ENCODE results near the gene SMIM14.
"Not testable (repeated sequence)": the region's sequence is repeated elsewhere in the genome, so short reads cannot be mapped to it uniquely, and the experiment has no call there.

Gene SMIM14

DNA sequence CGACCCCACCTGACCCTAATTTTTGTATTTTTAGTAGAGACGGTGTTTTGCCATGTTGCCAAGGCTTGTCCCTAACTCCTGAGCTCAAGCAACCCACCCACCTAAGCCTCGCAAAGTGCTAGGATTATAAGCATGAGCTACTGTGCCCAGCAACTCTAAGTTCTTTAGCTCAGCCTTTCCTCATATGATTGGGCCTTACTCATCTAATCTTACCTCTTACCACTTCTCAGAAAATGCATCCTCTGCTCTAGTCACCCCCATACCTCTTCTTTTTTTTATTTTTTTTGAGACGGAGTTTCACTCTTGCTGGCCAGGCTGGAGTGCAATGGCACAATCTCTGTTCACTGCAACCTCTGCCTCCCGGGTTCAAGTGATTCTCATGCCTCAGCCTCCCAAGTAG lies 75.9 kb downstream of the SMIM14 start:
- Histone ChIP-seq H3K9me3 (ENCODE audit: control insufficient read depth, low read length) (peaks cover 13% of the 10 kb centered on the region), H3K4me1 (ENCODE audit: control insufficient read depth, insufficient read depth, low read length, poor library complexity, severe bottlenecking) (peaks cover 3% of the 10 kb centered on the region), H3K4me3 (ENCODE audit: extremely low read depth, insufficient read depth, low read length, poor library complexity, severe bottlenecking) (no peak overlapping the region), H3K27ac (ENCODE audit: low read depth, low read length, severe bottlenecking) (no peak overlapping the region), H3K36me3 (ENCODE audit: control insufficient read depth, insufficient read depth, low read length) (peaks cover 14% of the 10 kb centered on the region)
- 93 to 97% methylated on average over 5 of the region's 5 CpGs for WGBS, 2 experiments (ENCODE audit: insufficient coverage in 2 of 2)

GRCh38 chr4:39559626-39560025 lies 79.0 kb downstream of the SMIM14 start:
- Histone ChIP-seq H3K4me3 (ENCODE audit: extremely low read depth, insufficient read depth, low read length, poor library complexity, severe bottlenecking) (no peak overlapping the region), H3K4me1 (ENCODE audit: control insufficient read depth, insufficient read depth, low read length, poor library complexity, severe bottlenecking) (peaks cover 3% of the 10 kb centered on the region), H3K36me3 (ENCODE audit: control insufficient read depth, insufficient read depth, low read length) (peaks cover 8% of the 10 kb centered on the region), H3K9me3 (ENCODE audit: control insufficient read depth, low read length) (no peaks in the 10 kb centered on the region), H3K27ac (ENCODE audit: low read depth, low read length, severe bottlenecking) (no peak overlapping the region)
- 93 to 96% methylated on average over 3 of the region's 9 CpGs for WGBS, 2 experiments (ENCODE audit: insufficient coverage in 2 of 2)

GRCh38 chr4:39555472-39555871 lies 83.2 kb downstream of the SMIM14 start:
- 80 to 97% methylated on average over 1 to 3 of the region's 3 CpGs for WGBS, 2 experiments (ENCODE audit: insufficient coverage in 2 of 2)
- Histone ChIP-seq H3K36me3 (ENCODE audit: control insufficient read depth, insufficient read depth, low read length) (peaks cover 8% of the 10 kb centered on the region), H3K9me3 (ENCODE audit: control insufficient read depth, low read length) (no peaks in the 10 kb centered on the region), H3K4me3 (ENCODE audit: extremely low read depth, insufficient read depth, low read length, poor library complexity, severe bottlenecking) (no peak overlapping the region), H3K4me1 (ENCODE audit: control insufficient read depth, insufficient read depth, low read length, poor library complexity, severe bottlenecking) (peaks cover 3% of the 10 kb centered on the region), H3K27ac (ENCODE audit: low read depth, low read length, severe bottlenecking) (no peak overlapping the region)

DNA sequence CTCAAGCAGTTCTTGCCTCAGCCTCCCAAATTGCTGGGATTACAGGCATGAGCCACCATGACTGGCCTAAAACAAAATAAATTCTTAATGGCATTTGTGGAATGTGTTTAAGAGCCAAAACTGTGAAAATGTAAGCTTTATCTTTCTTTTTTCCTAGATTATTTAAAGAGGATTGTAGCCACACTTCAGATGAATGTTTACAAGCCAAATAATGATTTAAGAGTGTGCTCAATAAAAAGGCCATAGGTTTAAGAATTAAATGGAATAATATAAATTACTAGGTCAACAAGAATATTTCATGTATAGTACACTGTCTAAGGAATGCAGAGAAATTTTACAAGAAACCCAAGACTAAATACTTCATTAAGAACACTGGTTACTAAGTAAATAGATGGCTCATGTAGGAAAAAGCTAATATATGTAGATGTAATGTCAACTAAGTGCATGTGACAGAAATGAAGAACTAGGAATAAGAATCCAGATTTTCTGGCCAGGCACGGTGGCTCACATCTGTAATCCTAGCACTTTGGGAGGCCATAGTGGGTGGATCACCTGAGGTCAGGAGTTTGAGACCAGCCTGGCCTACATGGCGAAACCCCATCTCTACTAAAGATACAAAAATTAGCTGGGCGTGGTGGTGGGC lies 90.1 kb downstream of the SMIM14 start:
- Histone ChIP-seq H3K9me3 (ENCODE audit: control insufficient read depth, low read length) (no peaks in the 10 kb centered on the region), H3K4me1 (ENCODE audit: control insufficient read depth, insufficient read depth, low read length, poor library complexity, severe bottlenecking) (no peaks in the 10 kb centered on the region), H3K4me3 (ENCODE audit: extremely low read depth, insufficient read depth, low read length, poor library complexity, severe bottlenecking) (no peak overlapping the region), H3K27ac (ENCODE audit: low read depth, low read length, severe bottlenecking) (no peak overlapping the region), H3K36me3 (ENCODE audit: control insufficient read depth, insufficient read depth, low read length) (peaks cover 7% of the 10 kb centered on the region)
- WGBS, 2 experiments (ENCODE audit: insufficient coverage in 2 of 2): 100% methylated on average over 1 to 3 of the region's 3 CpGs

DNA sequence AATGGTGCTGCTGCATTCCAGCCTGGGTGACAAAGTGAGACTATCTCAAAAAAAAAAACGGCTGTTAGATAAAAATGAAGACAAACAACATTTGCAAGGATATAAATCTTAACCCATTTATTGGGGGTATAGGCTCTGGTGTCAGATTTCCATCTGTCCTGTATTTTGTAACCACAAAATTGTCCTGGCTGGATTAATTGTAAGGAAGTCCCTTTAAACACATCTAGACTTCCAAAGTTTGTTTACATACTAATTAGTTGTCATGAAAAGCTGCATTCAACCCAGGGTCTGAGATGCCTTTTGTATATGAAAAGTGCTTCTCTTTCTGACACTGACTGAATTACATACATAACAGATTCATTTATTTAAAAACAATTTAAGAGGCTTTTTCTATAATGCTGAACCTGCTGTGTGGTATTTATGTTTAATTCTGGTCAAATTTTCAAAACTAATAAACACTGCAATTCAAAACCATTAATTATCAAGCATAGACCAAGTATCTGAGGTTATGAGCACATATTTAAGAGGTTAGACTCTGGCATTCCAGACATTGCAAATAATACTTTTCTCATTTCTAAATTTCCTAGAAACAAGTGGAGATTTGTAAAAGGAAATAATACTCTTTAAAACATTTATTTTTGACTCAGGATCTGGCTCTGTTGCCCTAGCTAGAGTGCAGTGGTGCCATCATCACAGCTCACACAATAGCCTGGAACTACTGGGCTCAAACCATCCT lies 93.9 kb downstream of the SMIM14 start:
- Histone ChIP-seq H3K4me3 (ENCODE audit: extremely low read depth, insufficient read depth, low read length, poor library complexity, severe bottlenecking) (no peak overlapping the region), H3K9me3 (ENCODE audit: control insufficient read depth, low read length) (no peaks in the 10 kb centered on the region), H3K4me1 (ENCODE audit: control insufficient read depth, insufficient read depth, low read length, poor library complexity, severe bottlenecking) (no peaks in the 10 kb centered on the region), H3K36me3 (ENCODE audit: control insufficient read depth, insufficient read depth, low read length) (peaks cover 4% of the 10 kb centered on the region), H3K27ac (ENCODE audit: low read depth, low read length, severe bottlenecking) (no peak overlapping the region)
- 100% methylated on average over 1 of the region's 1 CpG; no CpG with 5 or more reads in 1 of the 2 experiments for WGBS, 2 experiments (ENCODE audit: insufficient coverage in 2 of 2)

DNA sequence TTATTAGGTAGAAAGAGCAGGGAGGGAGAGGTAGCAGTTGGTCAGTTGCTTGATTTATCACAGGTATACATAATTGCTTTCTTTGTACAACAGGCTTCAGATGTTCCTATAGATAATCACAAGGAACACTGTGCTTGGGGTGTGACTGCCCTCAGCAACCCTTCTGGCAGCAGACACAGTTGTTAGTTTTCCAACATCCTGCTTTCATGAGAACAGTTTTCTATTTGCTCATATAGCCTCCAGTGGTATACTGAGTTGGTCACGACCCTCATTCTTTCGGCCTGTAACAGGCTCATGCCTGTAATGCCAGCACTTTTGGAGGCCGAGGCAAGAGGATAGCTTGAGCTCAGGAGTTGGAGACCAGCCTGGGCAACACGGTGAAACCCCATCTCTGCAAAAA lies 94.6 kb downstream of the SMIM14 start:
- H3K27ac ChIP-seq (ENCODE audit: low read depth, low read length, severe bottlenecking); H3K4me3 ChIP-seq (ENCODE audit: extremely low read depth, insufficient read depth, low read length, poor library complexity, severe bottlenecking); H3K4me1 ChIP-seq (ENCODE audit: control insufficient read depth, insufficient read depth, low read length, poor library complexity, severe bottlenecking); H3K9me3 ChIP-seq (ENCODE audit: control insufficient read depth, low read length); H3K36me3 ChIP-seq (ENCODE audit: control insufficient read depth, insufficient read depth, low read length): not testable (repeated sequence)
- WGBS, 2 experiments (ENCODE audit: insufficient coverage in 2 of 2): 83 to 96% methylated on average over 1 to 4 of the region's 4 CpGs

- WGBS, 2 experiments (ENCODE audit: insufficient coverage in 2 of 2): 90 to 93% methylated on average over 3 of the region's 5 CpGs
- H3K4me1 ChIP-seq (ENCODE audit: control insufficient read depth, insufficient read depth, low read length, poor library complexity, severe bottlenecking): no peaks in the 10 kb centered on the region
- peaks cover 9% of the 10 kb centered on the region for H3K36me3 ChIP-seq (ENCODE audit: control insufficient read depth, insufficient read depth, low read length)
- H3K27ac ChIP-seq (ENCODE audit: low read depth, low read length, severe bottlenecking): no peak overlapping the region
- no peak overlapping the region for H3K4me3 ChIP-seq (ENCODE audit: extremely low read depth, insufficient read depth, low read length, poor library complexity, severe bottlenecking)
- no peaks in the 10 kb centered on the region for H3K9me3 ChIP-seq (ENCODE audit: control insufficient read depth, low read length)
Observed at GRCh38 chr4:39543034-39543433, 95.6 kb downstream of the SMIM14 start.

DNA sequence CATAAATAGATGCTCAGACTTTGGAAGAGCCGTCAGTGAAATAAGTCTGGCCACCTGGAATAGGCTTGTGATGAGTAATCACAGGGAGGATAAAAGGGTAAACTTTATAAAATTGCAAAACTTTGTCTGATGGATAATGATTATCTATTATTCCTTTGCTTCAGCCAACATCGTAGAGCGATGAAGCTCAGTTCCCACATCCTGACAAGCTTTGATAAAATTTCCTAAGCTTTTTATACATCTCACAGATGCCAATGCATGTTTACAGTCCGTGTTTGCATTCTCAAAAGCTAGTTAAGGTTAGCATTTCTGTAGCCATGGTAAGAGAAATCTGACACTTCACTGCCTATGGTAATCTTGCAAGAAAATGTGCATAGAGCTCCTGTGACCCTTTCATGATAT lies 96.1 kb downstream of the SMIM14 start:
- WGBS, 2 experiments (ENCODE audit: insufficient coverage in 2 of 2): 85 to 100% methylated on average over 1 to 2 of the region's 4 CpGs
- H3K27ac ChIP-seq (ENCODE audit: low read depth, low read length, severe bottlenecking): no peak overlapping the region

GRCh38 chr4:39541987-39542610 lies 96.6 kb downstream of the SMIM14 start:
- Histone ChIP-seq H3K9me3 (ENCODE audit: control insufficient read depth, low read length) (no peaks in the 10 kb centered on the region), H3K27ac (ENCODE audit: low read depth, low read length, severe bottlenecking) (no peak overlapping the region)
- 94% methylated on average over 3 to 4 of the region's 7 CpGs for WGBS, 2 experiments (ENCODE audit: insufficient coverage in 2 of 2)

More for the DNA sequence above, 96.1 kb downstream of the SMIM14 start:
- H3K36me3 ChIP-seq (ENCODE audit: control insufficient read depth, insufficient read depth, low read length): peaks cover 9% of the 10 kb centered on the region
- no peaks in the 10 kb centered on the region for H3K9me3 ChIP-seq (ENCODE audit: control insufficient read depth, low read length)
- H3K4me3 ChIP-seq (ENCODE audit: extremely low read depth, insufficient read depth, low read length, poor library complexity, severe bottlenecking): no peak overlapping the region
- H3K4me1 ChIP-seq (ENCODE audit: control insufficient read depth, insufficient read depth, low read length, poor library complexity, severe bottlenecking): no peaks in the 10 kb centered on the region

GRCh38 chr4:39539089-39539611 lies 99.5 kb downstream of the SMIM14 start:
- no peaks in the 10 kb centered on the region for H3K9me3 ChIP-seq (ENCODE audit: control insufficient read depth, low read length)
- H3K36me3 ChIP-seq (ENCODE audit: control insufficient read depth, insufficient read depth, low read length): peaks cover 27% of the 10 kb centered on the region
- no peak overlapping the region for H3K27ac ChIP-seq (ENCODE audit: low read depth, low read length, severe bottlenecking)
- H3K4me3 ChIP-seq (ENCODE audit: extremely low read depth, insufficient read depth, low read length, poor library complexity, severe bottlenecking): no peak overlapping the region
- WGBS, 2 experiments (ENCODE audit: insufficient coverage in 2 of 2): 95 to 98% methylated on average over 5 of the region's 5 CpGs
- no peaks in the 10 kb centered on the region for H3K4me1 ChIP-seq (ENCODE audit: control insufficient read depth, insufficient read depth, low read length, poor library complexity, severe bottlenecking)

More at GRCh38 chr4:39541987-39542610, 96.6 kb downstream of the SMIM14 start:
- Histone ChIP-seq H3K4me1 (ENCODE audit: control insufficient read depth, insufficient read depth, low read length, poor library complexity, severe bottlenecking) (no peaks in the 10 kb centered on the region), H3K4me3 (ENCODE audit: extremely low read depth, insufficient read depth, low read length, poor library complexity, severe bottlenecking) (no peak overlapping the region), H3K36me3 (ENCODE audit: control insufficient read depth, insufficient read depth, low read length) (peaks cover 9% of the 10 kb centered on the region)

All from mesodermal cell (in vitro differentiated cells).